CD4-positive, alpha-beta T cell treated with Interleukin-6 at 100 ng/mL for 8 hours (primary cell): Measurements from ENCODE around the gene E2F7.

Source experiments
- DNase-seq: peaks from one replicate; pipeline ENCODE4 v3.0.0-alpha.2; 2020; ENCODE audit warnings: mixed read lengths, low spot score

The E2F7 gene

GRCh38 chr12:77013091-77013490, 52.3 kb downstream of the E2F7 start:
- DNase-seq = no peak

GRCh38 chr12:77010691-77011548, 54.4 kb downstream of the E2F7 start:
- DNase-seq = peak; percentile 56

- no peak for DNase-seq
Observed at GRCh38 chr12:77007476-77007875, 57.9 kb downstream of the E2F7 start.

GRCh38 chr12:77005611-77006098, 59.7 kb downstream of the E2F7 start:
- no peak for DNase-seq

GRCh38 chr12:77003914-77004313, 61.5 kb downstream of the E2F7 start:
- DNase-seq = no peak

- DNase-seq = no peak
Observed at GRCh38 chr12:77003246-77003645, 62.1 kb downstream of the E2F7 start.

- no peak for DNase-seq
Observed at GRCh38 chr12:77002382-77002781, 63.0 kb downstream of the E2F7 start.

- no peak for DNase-seq
Observed at GRCh38 chr12:77001276-77001675, 64.1 kb downstream of the E2F7 start.

- no peak for DNase-seq
Observed at GRCh38 chr12:76998908-76999556, 66.3 kb downstream of the E2F7 start.

GRCh38 chr12:76998386-76998785, 67.0 kb downstream of the E2F7 start:
- no peak for DNase-seq

- no peak for DNase-seq
Observed at GRCh38 chr12:76997011-76997780, 68.2 kb downstream of the E2F7 start.

GRCh38 chr12:76990716-76991115, 74.7 kb downstream of the E2F7 start:
- no peak for DNase-seq

GRCh38 chr12:76984566-76984965, 80.8 kb downstream of the E2F7 start:
- no peak for DNase-seq

- DNase-seq = no peak
Observed at GRCh38 chr12:76983420-76983819, 81.9 kb downstream of the E2F7 start.

GRCh38 chr12:76980196-76980595, 85.2 kb downstream of the E2F7 start:
- no peak for DNase-seq

- no peak for DNase-seq
Observed at GRCh38 chr12:76976777-76977382, 88.5 kb downstream of the E2F7 start.
